ENCODE results near the gene MRLN. TPM values are rescaled to one million over a fixed set of nuclear protein-coding genes. Genes with fewer than 3 reads are reported as not detected.

The MRLN gene
- not detected in 5 replicates for total RNA-seq (2022; extraction: Qiagen RNA extraction)

DNA sequence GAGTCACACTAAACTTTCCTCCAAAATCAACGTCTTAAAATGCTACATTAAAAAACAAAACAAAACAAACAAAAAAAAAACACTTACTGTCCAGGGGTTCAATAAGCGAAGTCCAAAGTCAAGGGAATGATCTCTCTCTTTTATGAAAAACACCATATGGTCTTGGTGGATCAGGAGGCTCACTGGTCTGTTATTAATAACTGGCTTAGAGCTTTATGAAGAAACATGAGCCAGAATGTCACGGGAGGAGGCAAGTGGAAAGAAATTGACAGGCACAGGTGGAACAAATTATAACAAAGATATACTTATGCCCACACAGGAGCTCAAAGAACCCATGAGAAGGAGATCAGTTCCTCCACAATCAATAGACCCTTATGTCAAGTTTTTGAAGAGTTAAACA, at the start of gene MRLN:
TSS of gene MRLN (minus strand) at position 189 of the 400 bp plus-strand sequence.

GRCh38 chr10:59709395-59710125, 43.7 kb downstream of the MRLN start, which contains the start of gene SLC16A9:
Gene SLC16A9, minus strand, starts transcription at chr10:59709850. Its CDS starts 25,559 bp downstream, at chr10:59684291.

Other genes starting within 250 kb of the MRLN start
- gene SLC16A9, start 43.6 kb downstream of the MRLN start, total RNA-seq (2022; extraction: Qiagen RNA extraction): 0.07 to 0.20 TPM (median 0.13 TPM) in 5 replicates
- 33.9 to 36.8 TPM (median 34.8 TPM) in 5 replicates for gene CCDC6, start 153.1 kb upstream of the MRLN start, total RNA-seq (2022; extraction: Qiagen RNA extraction)